ENCODE measurements around the gene CEP104. TPM values are rescaled to one million over a fixed set of nuclear protein-coding genes. Genes with fewer than 3 reads are reported as not detected.

The CEP104 gene
- total and polyA plus RNA-seq, 2 experiments from 2014 or later = 12.7 to 22.6 TPM

DNA sequence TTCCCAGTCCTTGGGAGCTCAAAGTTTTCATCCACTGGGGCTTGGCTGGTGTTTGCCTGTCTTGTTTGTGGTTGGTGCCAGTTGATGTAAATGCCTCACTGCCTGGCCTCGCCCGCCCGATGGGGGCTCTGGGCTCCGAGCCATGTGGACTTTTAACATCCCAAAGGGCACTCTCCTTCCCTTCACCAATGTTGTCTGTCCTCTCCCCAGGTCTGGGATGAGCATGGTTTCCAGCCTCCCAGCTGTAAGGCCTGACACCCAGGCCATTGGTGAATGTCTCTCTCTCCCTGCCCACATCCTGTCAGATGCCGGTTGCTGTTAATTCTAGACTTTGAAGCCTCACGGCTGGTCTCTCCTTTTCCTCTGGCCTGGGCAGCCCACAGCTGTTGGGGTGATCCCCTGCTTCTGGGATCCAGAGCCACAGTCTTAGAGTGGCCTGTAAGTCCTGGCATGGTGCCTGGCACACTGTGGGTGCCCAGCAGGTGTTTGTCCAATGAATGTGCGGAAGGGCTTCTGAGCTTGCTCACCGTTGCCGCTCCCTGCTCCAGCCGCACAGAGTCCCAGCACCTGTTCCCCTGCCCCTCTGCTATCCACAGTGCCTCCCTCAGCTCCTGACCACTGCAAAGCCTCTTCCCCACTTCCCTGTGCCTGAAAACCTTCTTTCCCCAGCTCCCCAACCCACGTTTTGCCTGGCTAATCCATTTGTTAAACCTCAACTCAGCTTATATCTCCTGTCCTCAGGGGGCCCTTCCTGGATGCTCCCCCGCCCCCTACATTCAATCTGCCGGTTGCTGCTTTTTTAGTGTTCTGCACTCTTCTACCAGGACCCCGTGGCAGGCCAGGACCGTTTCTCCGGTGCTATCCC lies 46.4 kb upstream of the CEP104 start:
- Histone ChIP-seq H3K27me3 (no peaks in the 10 kb centered on the region), H3K4me3 (no peak overlapping the region), H3K9me3 (ENCODE audit: low read depth) (no peaks in the 10 kb centered on the region), H3K79me2 (peaks cover 22% of the 10 kb centered on the region), H3K4me1 (ENCODE audit: insufficient read depth) (no peaks in the 10 kb centered on the region), H2AFZ (no peak overlapping the region), H3K36me3 (replicated peaks; ENCODE audit: insufficient read depth, low read depth) (no peaks in the 10 kb centered on the region), H3K9me2 (replicated peaks; ENCODE audit: insufficient read depth) (no peaks in the 10 kb centered on the region), H4K20me1 (ENCODE audit: insufficient read depth, poor library complexity, severe bottlenecking) (no peaks in the 10 kb centered on the region), H3K4me2 (no peak overlapping the region), H3K27ac (no peak overlapping the region)
- 88% methylated on average over 16 of the region's 16 CpGs for WGBS (ENCODE audit: low lambda C conversion rate, missing lambda C conversion rate)
- DNase-seq (ENCODE audit: low spot score) = no peak
- TF ChIP-seq, protein P1, sequence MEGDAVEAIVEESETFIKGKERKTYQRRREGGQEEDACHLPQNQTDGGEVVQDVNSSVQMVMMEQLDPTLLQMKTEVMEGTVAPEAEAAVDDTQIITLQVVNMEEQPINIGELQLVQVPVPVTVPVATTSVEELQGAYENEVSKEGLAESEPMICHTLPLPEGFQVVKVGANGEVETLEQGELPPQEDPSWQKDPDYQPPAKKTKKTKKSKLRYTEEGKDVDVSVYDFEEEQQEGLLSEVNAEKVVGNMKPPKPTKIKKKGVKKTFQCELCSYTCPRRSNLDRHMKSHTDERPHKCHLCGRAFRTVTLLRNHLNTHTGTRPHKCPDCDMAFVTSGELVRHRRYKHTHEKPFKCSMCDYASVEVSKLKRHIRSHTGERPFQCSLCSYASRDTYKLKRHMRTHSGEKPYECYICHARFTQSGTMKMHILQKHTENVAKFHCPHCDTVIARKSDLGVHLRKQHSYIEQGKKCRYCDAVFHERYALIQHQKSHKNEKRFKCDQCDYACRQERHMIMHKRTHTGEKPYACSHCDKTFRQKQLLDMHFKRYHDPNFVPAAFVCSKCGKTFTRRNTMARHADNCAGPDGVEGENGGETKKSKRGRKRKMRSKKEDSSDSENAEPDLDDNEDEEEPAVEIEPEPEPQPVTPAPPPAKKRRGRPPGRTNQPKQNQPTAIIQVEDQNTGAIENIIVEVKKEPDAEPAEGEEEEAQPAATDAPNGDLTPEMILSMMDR (IDR thresholded peaks at IDR 0.05; ENCODE audit: poor library complexity) = no peak
- TF ChIP-seq EZH2 (IDR thresholded peaks at IDR 0.05; ENCODE audit: borderline replicate concordance) (no peak), EZH2phosphoT487 (IDR thresholded peaks at IDR 0.05; ENCODE audit: low read depth, severe bottlenecking, unreplicated experiment) (no peak)

DNA sequence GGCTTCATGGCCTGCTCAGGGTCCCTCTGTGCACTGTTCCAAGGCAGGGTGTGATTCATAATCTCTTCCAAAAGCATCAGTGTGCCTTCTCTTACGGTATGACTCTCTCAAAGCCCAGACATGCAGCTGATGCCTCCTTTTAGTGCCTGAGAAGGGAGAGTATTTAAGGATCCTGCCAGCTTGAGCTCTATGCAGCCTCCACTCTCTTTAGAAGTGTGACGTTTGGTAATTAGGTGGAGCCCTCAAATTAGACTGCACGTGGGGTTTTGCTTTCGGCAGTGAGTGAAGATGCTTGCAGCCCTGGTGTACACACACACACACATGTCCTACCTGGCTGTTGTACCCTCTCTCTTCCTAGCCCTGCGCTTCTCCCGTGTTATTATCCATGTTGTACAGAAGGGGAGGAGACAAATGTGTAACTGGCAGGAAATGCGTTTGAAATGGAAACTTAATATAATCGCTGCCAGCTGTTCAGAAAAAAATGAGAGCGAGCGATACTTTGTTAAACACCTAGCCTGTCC lies 45.6 kb upstream of the CEP104 start:
- no peak overlapping the region for H3K27ac ChIP-seq
- H3K9me2 ChIP-seq (replicated peaks; ENCODE audit: insufficient read depth) = no peaks in the 10 kb centered on the region
- H4K20me1 ChIP-seq (ENCODE audit: insufficient read depth, poor library complexity, severe bottlenecking) = no peaks in the 10 kb centered on the region
- H3K27me3 ChIP-seq = no peaks in the 10 kb centered on the region
- TF ChIP-seq, protein P1 (IDR thresholded peaks at IDR 0.05; ENCODE audit: poor library complexity) = no peak
- TF ChIP-seq EZH2phosphoT487 (IDR thresholded peaks at IDR 0.05; ENCODE audit: low read depth, severe bottlenecking, unreplicated experiment) (no peak), EZH2 (IDR thresholded peaks at IDR 0.05; ENCODE audit: borderline replicate concordance) (no peak)
- H3K9me3 ChIP-seq (ENCODE audit: low read depth) = no peaks in the 10 kb centered on the region
- no peaks in the 10 kb centered on the region for H3K4me1 ChIP-seq (ENCODE audit: insufficient read depth)
- 88% methylated on average over 10 of the region's 10 CpGs for WGBS (ENCODE audit: low lambda C conversion rate, missing lambda C conversion rate)
- H3K36me3 ChIP-seq (replicated peaks; ENCODE audit: insufficient read depth, low read depth) = no peaks in the 10 kb centered on the region
- H2AFZ ChIP-seq = no peak overlapping the region
- H3K79me2 ChIP-seq = peaks cover 30% of the 10 kb centered on the region
- H3K4me3 ChIP-seq = no peak overlapping the region
- no peak overlapping the region for H3K4me2 ChIP-seq
- DNase-seq (ENCODE audit: low spot score) = no peak

DNA sequence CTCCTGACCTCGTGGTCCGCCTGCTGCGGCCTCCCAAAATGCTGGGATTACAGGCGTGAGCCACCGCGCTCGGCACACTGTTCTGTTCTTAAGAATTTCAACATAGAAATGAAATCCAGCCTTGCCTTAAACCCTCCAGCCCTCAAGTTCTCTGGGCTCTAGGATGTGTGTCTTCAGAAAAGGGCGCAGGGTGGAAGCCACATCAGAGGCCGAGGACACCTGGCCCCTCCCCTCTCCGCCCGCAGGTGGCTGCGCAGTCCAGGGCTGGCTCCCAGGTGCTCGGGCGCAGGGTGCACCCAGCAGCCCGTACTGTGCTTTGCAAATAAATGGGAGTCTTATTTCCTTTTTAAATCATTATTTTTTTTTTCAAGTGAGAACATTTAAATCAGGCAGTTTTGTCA lies 45.1 kb upstream of the CEP104 start:
- Histone ChIP-seq H3K4me2 (no peak overlapping the region), H3K9me3 (ENCODE audit: low read depth) (no peaks in the 10 kb centered on the region), H3K79me2 (peaks cover 35% of the 10 kb centered on the region), H2AFZ (no peak overlapping the region), H3K27me3 (no peaks in the 10 kb centered on the region), H4K20me1 (ENCODE audit: insufficient read depth, poor library complexity, severe bottlenecking) (no peaks in the 10 kb centered on the region), H3K4me3 (no peak overlapping the region), H3K4me1 (ENCODE audit: insufficient read depth) (no peaks in the 10 kb centered on the region), H3K36me3 (replicated peaks; ENCODE audit: insufficient read depth, low read depth) (no peaks in the 10 kb centered on the region), H3K27ac (no peak overlapping the region), H3K9me2 (replicated peaks; ENCODE audit: insufficient read depth) (no peaks in the 10 kb centered on the region)
- DNase-seq (ENCODE audit: low spot score) = no peak
- WGBS (ENCODE audit: low lambda C conversion rate, missing lambda C conversion rate) = 96% methylated on average over 15 of the region's 15 CpGs
- no peak for TF ChIP-seq EZH2 (IDR thresholded peaks at IDR 0.05; ENCODE audit: borderline replicate concordance)
- TF ChIP-seq EZH2phosphoT487 (IDR thresholded peaks at IDR 0.05; ENCODE audit: low read depth, severe bottlenecking, unreplicated experiment) = no peak
- TF ChIP-seq, protein P1 (IDR thresholded peaks at IDR 0.05; ENCODE audit: poor library complexity) = no peak
